OCI-LY7 (cell line): Measurements from ENCODE around the gene TTC7B. TPM values are rescaled to one million over a fixed set of nuclear protein-coding genes. Genes with fewer than 3 reads are reported as not detected.

Source experiments
- BruUV-seq: library from RNA; stranded (reverse); fragments of 400-500 nt; replicated peaks from 2 replicates; lab custom pipeline; 2021; lab: Mats Ljungman, UMichigan
- CTCF ChIA-PET: fragments of 300-600 bp; sonication (Branson Sonifier 250); formaldehyde crosslinking; loops from one replicate; lab custom pipeline; 2022; ENCODE audit warnings: antibody characterized with exemption; ENCODE audit not compliant: unreplicated experiment; lab: Charles Lee
- POLR2A ChIA-PET: fragments of 300-600 bp; sonication (Branson Sonifier 250); formaldehyde crosslinking; loops from one replicate; lab custom pipeline; 2022; ENCODE audit warnings: antibody characterized with exemption; lab: Charles Lee
- DNase-seq: peaks from one replicate; pipeline ENCODE4 v3.0.0-alpha.2; 2015; ENCODE audit warnings: low spot score
- H2AFZ ChIP-seq: fragments of 200-600 bp; sonication (generic), shearing (Covaris generic); 2 replicates; pipeline ENCODE4 v1.6.1; 2014; ENCODE audit warnings: mild to moderate bottlenecking, antibody characterized with exemption, low read length, moderate library complexity
- H3K27ac ChIP-seq: fragments of 200-600 bp; sonication (generic); 2 replicates; pipeline ENCODE4 v1.5.1; 2014; ENCODE audit warnings: mixed run types, low read depth, mild to moderate bottlenecking, moderate library complexity, low read length, inconsistent platforms; ENCODE audit not compliant: poor library complexity, severe bottlenecking
- H3K36me3 ChIP-seq: fragments of 200-600 bp; sonication (generic); 2 replicates; pipeline ENCODE4 v1.6.1; 2014; ENCODE audit warnings: mild to moderate bottlenecking, antibody characterized with exemption, low read length, moderate library complexity, mixed read lengths; ENCODE audit not compliant: insufficient read depth
- H3K4me1 ChIP-seq: fragments of 200-600 bp; sonication (generic); 2 replicates; pipeline ENCODE4 v1.5.1; 2014; ENCODE audit warnings: mild to moderate bottlenecking, low read length; ENCODE audit not compliant: insufficient read depth, poor library complexity, severe bottlenecking
- H3K4me2 ChIP-seq: fragments of 200-600 bp; sonication (generic); 2 replicates; pipeline ENCODE4 v1.6.1; 2014; ENCODE audit warnings: mild to moderate bottlenecking, low read length
- H3K4me3 ChIP-seq: fragments of 200-600 bp; sonication (generic); 2 replicates; pipeline ENCODE4 v1.5.1; 2014; ENCODE audit warnings: mild to moderate bottlenecking, low read depth, low read length; ENCODE audit not compliant: poor library complexity, severe bottlenecking
- H3K79me2 ChIP-seq: fragments of 200-600 bp; sonication (generic); 2 replicates; pipeline ENCODE4 v1.6.1; 2016; ENCODE audit warnings: low read depth, mild to moderate bottlenecking, low read length, moderate library complexity, mixed read lengths; ENCODE audit not compliant: insufficient read depth
- H3K9me2 ChIP-seq: fragments of 200-600 bp; sonication (generic); 2 replicates; pipeline ENCODE4 v1.6.1; 2016; ENCODE audit warnings: mild to moderate bottlenecking, low read length, mixed read lengths; ENCODE audit not compliant: insufficient read depth
- H3K9me3 ChIP-seq: fragments of 200-600 bp; sonication (generic); 2 replicates; pipeline ENCODE4 v1.6.1; 2014; ENCODE audit warnings: mild to moderate bottlenecking, mixed run types, low read length, mixed read lengths
- H4K20me1 ChIP-seq: fragments of 200-600 bp; sonication (generic); 2 replicates; pipeline ENCODE4 v1.6.1; 2014; ENCODE audit warnings: mild to moderate bottlenecking, antibody characterized with exemption, low read length, moderate library complexity, mixed read lengths; ENCODE audit not compliant: insufficient read depth
- CTCF ChIP-seq: fragments of 200-600 bp; sonication (generic); conservative IDR thresholded peaks from 2 replicates; pipeline ENCODE4 v1.5.1; 2014; ENCODE audit warnings: mild to moderate bottlenecking, antibody characterized with exemption, low read length, moderate library complexity, mixed read lengths
- EZH2phosphoT487 ChIP-seq: fragments of 200-600 bp; sonication (generic); IDR thresholded peaks from 2 replicates; pipeline ENCODE4 v1.6.1; 2018; ENCODE audit warnings: low read depth, borderline replicate concordance, mild to moderate bottlenecking, mixed run types, antibody characterized with exemption, low read length, moderate library complexity, mixed read lengths
- intact Hi-C: fragments of 100-400 bp; cut with micrococcal nuclease; formaldehyde crosslinking; loops from one replicate; pipeline ENCODE4 v1.10.0; 2022; ENCODE audit not compliant: unreplicated experiment
- total RNA-seq, 2 experiments: library from RNA; depleted of rRNA in 1 of 2; stranded (reverse); fragments of >200 nt in 1 of 2; shearing (Covaris generic) in 1 of 2; gene quantifications; 2 replicates each; pipeline ENCODE4 v1.2.3, GENCODE V29; 2014 to 2022

The TTC7B gene
- total RNA-seq, 2 experiments from 2014 or later, result 0.19 to 0.51 TPM

DNA sequence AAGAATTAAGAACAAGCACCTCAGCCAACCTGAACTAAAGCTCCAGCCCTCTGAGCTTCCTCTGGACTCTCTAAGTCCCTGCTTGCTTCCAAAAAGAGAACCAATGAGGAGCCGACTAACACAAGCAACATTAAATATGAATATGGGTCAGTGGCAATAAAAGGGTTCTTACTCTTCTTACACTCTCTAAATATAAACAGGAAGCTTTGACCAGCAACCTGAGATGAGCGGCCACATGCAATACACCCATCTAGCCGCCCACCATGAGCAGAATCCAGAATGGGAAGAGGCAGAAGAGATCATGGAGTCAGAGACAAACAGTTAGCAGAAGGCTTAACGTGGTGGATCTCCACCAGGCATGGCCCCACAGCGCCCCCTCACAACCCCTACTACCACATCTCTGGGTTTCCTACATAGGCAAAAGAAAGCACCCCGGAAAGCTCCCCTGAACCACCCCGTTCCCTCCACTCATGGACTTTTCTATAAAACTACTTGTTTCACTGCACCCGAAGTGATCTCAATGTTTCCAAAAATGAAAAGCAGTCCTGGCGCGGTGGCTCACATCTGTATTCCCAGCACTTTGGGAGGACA is 59.4 kb downstream of the TTC7B start:
- no peaks in the 10 kb centered on the region for H3K36me3 ChIP-seq
- no peaks in the 10 kb centered on the region for H4K20me1 ChIP-seq
- H3K79me2 ChIP-seq, result no peaks in the 10 kb centered on the region
- TF ChIP-seq CTCF (peak; percentile 35; the same call in 1 of the 2 replicates), EZH2phosphoT487 (no peak)
- H2AFZ ChIP-seq, result no peak overlapping the region
- POLR2A ChIA-PET, result interaction anchor here (0.8 kb wide), 1 partner anchor 12 kb away, joined by 3 read pairs; no protein-coding TSS in a partner anchor
- H3K9me2 ChIP-seq, result no peaks in the 10 kb centered on the region
- no peaks in the 10 kb centered on the region for H3K9me3 ChIP-seq
- H3K4me1 ChIP-seq, result peaks cover 19% of the 10 kb centered on the region
- DNase-seq, result peak; percentile 14
- BruUV-seq, result no TSS peak
- no peak overlapping the region for H3K27ac ChIP-seq
- H3K4me2 ChIP-seq, result no peak overlapping the region
- intact Hi-C loops, result no loop called here
- H3K4me3 ChIP-seq, result no peak overlapping the region
- CTCF ChIA-PET, result no interaction called here

GRCh38 chr14:90755661-90756304 is 60.4 kb downstream of the TTC7B start:
- ChIA-PET CTCF (no interaction called here), POLR2A (no interaction called here)
- no peaks in the 10 kb centered on the region for H3K9me2 ChIP-seq
- no peak overlapping the region for H3K4me3 ChIP-seq
- no TSS peak for BruUV-seq
- intact Hi-C loops, result no loop called here
- H2AFZ ChIP-seq, result no peak overlapping the region
- no peaks in the 10 kb centered on the region for H3K9me3 ChIP-seq
- DNase-seq, result no peak
- H4K20me1 ChIP-seq, result no peaks in the 10 kb centered on the region
- TF ChIP-seq CTCF, result no peak
- no peak for TF ChIP-seq EZH2phosphoT487
- no peak overlapping the region for H3K27ac ChIP-seq
- H3K36me3 ChIP-seq, result no peaks in the 10 kb centered on the region
- no peak overlapping the region for H3K4me2 ChIP-seq
- H3K4me1 ChIP-seq, result peaks cover 19% of the 10 kb centered on the region
- no peaks in the 10 kb centered on the region for H3K79me2 ChIP-seq
